CD14-positive monocyte (primary cell): ENCODE measurements around the gene OVCH1. TPM values are rescaled to one million over a fixed set of nuclear protein-coding genes. Genes with fewer than 3 reads are reported as not detected.
"Not testable (repeated sequence)": the region's sequence is repeated elsewhere in the genome, so short reads cannot be mapped to it uniquely, and the experiment has no call there.

Experiments
- DNase-seq, 3 donors: peaks; one replicate each; pipeline ENCODE4 v3.0.0-alpha.2; 2011 to 2022
- H2AFZ ChIP-seq: 2 replicates; pipeline ENCODE4 v1.6.0; 2012; ENCODE audit warnings: mild to moderate bottlenecking, low read depth, low read length, inconsistent platforms; ENCODE audit not compliant: insufficient read depth, poor library complexity, severe bottlenecking
- H3K27ac ChIP-seq, 2 donors: 1 replicate in 1 of 2; 2 replicates in 1 of 2; pipeline ENCODE4 v1.5.1; 2012 to 2013; ENCODE audit warnings: low read length in 2 of 2, control low read depth in 1 of 2, inconsistent platforms in 1 of 2, low read depth in 1 of 2, mild to moderate bottlenecking in 1 of 2
- H3K27me3 ChIP-seq, 2 donors: one replicate each; pipeline versions ENCODE4 v1.6.0 to v1.6.1; 2011 to 2013; ENCODE audit warnings: low read length in 2 of 2; ENCODE audit not compliant: control insufficient read depth in 2 of 2, insufficient read depth in 2 of 2
- H3K36me3 ChIP-seq, 2 donors: replicated peaks in 1 of 2; 1 replicate in 1 of 2; 2 replicates in 1 of 2; pipeline versions ENCODE4 v1.5.1 to v1.6.1; 2012 to 2013; ENCODE audit warnings: low read length in 2 of 2, control low read depth in 1 of 2, inconsistent platforms in 1 of 2, mild to moderate bottlenecking in 1 of 2; ENCODE audit not compliant: insufficient read depth in 2 of 2, control insufficient read depth in 1 of 2
- H3K4me1 ChIP-seq, 2 donors: 1 replicate in 1 of 2; 2 replicates in 1 of 2; pipeline versions ENCODE4 v1.5.1 to v1.6.1; 2012 to 2013; ENCODE audit warnings: low read length in 2 of 2, control low read depth in 1 of 2, inconsistent platforms in 1 of 2, mild to moderate bottlenecking in 1 of 2, moderate library complexity in 1 of 2; ENCODE audit not compliant: insufficient read depth in 2 of 2, control insufficient read depth in 1 of 2
- H3K4me2 ChIP-seq: replicated peaks from 2 replicates; pipeline ENCODE3; 2012; ENCODE audit warnings: low read length, moderate library complexity, mild to moderate bottlenecking; ENCODE audit not compliant: poor library complexity, severe bottlenecking; ENCODE audit errors: extremely low read depth
- H3K4me3 ChIP-seq, 3 experiments: fragments of 200-600 bp in 1 of 3; sonication (generic) in 1 of 3; replicated peaks in 1 of 3; 1 replicate in 2 of 3; 2 replicates in 1 of 3; pipeline ENCODE4 v1.5.1; 2011 to 2013; ENCODE audit warnings: low read length in 3 of 3, mild to moderate bottlenecking in 3 of 3, control low read depth in 2 of 3, low read depth in 2 of 3, inconsistent platforms in 1 of 3, moderate library complexity in 1 of 3
- H3K79me2 ChIP-seq: 2 replicates; pipeline ENCODE4 v1.6.0; 2012; ENCODE audit warnings: mild to moderate bottlenecking, control low read depth, inconsistent platforms, low read length, moderate library complexity; ENCODE audit not compliant: insufficient read depth
- H3K9ac ChIP-seq: 2 replicates; pipeline ENCODE4 v1.6.0; 2017; ENCODE audit warnings: low read length, mild to moderate bottlenecking; ENCODE audit not compliant: insufficient read depth, poor library complexity, severe bottlenecking
- H3K9me3 ChIP-seq, 2 donors: replicated peaks in 1 of 2; 1 replicate in 1 of 2; 2 replicates in 1 of 2; pipeline versions ENCODE4 v1.5.1 to v1.6.1; 2012 to 2013; ENCODE audit warnings: low read length in 2 of 2, control low read depth in 1 of 2; ENCODE audit not compliant: control insufficient read depth in 1 of 2, insufficient read depth in 1 of 2
- H4K20me1 ChIP-seq: 2 replicates; pipeline ENCODE4 v1.6.0; 2012; ENCODE audit warnings: mild to moderate bottlenecking, low read length, control low read depth, moderate library complexity; ENCODE audit not compliant: insufficient read depth
- H3K27ac Mint-ChIP-seq, 7 donors: one replicate each; pipeline ENCODE4 v1.8.0; 2020; ENCODE audit warnings: mild to moderate bottlenecking in 7 of 7, mixed read lengths in 7 of 7, moderate library complexity in 6 of 7, inconsistent platforms in 2 of 7
- H3K27me3 Mint-ChIP-seq, 3 donors: one replicate each; pipeline ENCODE4 v1.8.0; 2021 to 2022; ENCODE audit warnings: low read depth in 3 of 3, mild to moderate bottlenecking in 3 of 3, mixed read lengths in 3 of 3, moderate library complexity in 3 of 3, inconsistent platforms in 1 of 3
- H3K36me3 Mint-ChIP-seq, 2 donors: one replicate each; pipeline ENCODE4 v1.8.0; 2020; ENCODE audit warnings: mixed read lengths in 2 of 2, inconsistent platforms in 1 of 2, mild to moderate bottlenecking in 1 of 2
- H3K4me1 Mint-ChIP-seq: one replicate; pipeline ENCODE4 v1.8.0; 2020; ENCODE audit warnings: mild to moderate bottlenecking, mixed read lengths
- H3K4me3 Mint-ChIP-seq, 2 donors: one replicate each; pipeline ENCODE4 v1.8.0; 2020; ENCODE audit warnings: mild to moderate bottlenecking in 2 of 2, mixed read lengths in 2 of 2, moderate library complexity in 1 of 2
- H3K9me3 Mint-ChIP-seq, 7 donors: one replicate each; pipeline ENCODE4 v1.8.0; 2020 to 2022; ENCODE audit warnings: mixed read lengths in 7 of 7, mild to moderate bottlenecking in 6 of 7, moderate library complexity in 6 of 7, inconsistent platforms in 2 of 7
- CTCF ChIP-seq: fragments of 200-600 bp; IDR thresholded peaks from one replicate; pipeline ENCODE4 v1.8.0; 2022; ENCODE audit warnings: antibody characterized with exemption, mild to moderate bottlenecking
- WGBS: methylation state at CpG from one replicate; pipeline ENCODE4 v1.1.5; 2013; ENCODE audit warnings: missing lambda C conversion rate; ENCODE audit not compliant: insufficient coverage; 5-methylcytosine and 5-hydroxymethylcytosine counted together
- intact Hi-C, 2 donors: fragments of 100-400 bp; cut with micrococcal nuclease; formaldehyde crosslinking; loops; one replicate each; pipeline versions ENCODE4 v1.15.0 to v1.15.1; 2023
- polyA plus RNA-seq, 3 donors: library from polyadenylated mRNA; depleted of rRNA in 1 of 3; unstranded in 2 of 3; stranded (reverse) in 1 of 3; fragments of 300-500 nt in 2 of 3; fragments of >200 nt in 1 of 3; fragmentation: Illumina TruSeq in 2 of 3; gene quantifications; 1 replicate in 2 of 3; 2 replicates in 1 of 3; pipeline ENCODE4 v1.2.3, GENCODE V29; 2012 to 2021

The OVCH1 gene
- polyA plus RNA-seq, 3 donors: 0.03 TPM; not detected in 2

GRCh38 chr12:29396774-29397173 lies 100.7 kb downstream of the OVCH1 start:
- no peaks in the 10 kb centered on the region for H3K9me3 Mint-ChIP-seq
- no peak overlapping the region for H3K27ac Mint-ChIP-seq
- no peaks in the 10 kb centered on the region for H3K4me1 ChIP-seq
- H3K4me2 ChIP-seq: no peak overlapping the region
- no peaks in the 10 kb centered on the region for H3K9me3 ChIP-seq
- H3K79me2 ChIP-seq: no peaks in the 10 kb centered on the region
- H2AFZ ChIP-seq: no peak overlapping the region
- H3K36me3 Mint-ChIP-seq: no peaks in the 10 kb centered on the region
- no peaks in the 10 kb centered on the region for H4K20me1 ChIP-seq
- WGBS: 92% methylated on average over 2 of the region's 3 CpGs
- intact Hi-C loops: no loop called here
- no peaks in the 10 kb centered on the region for H3K36me3 ChIP-seq
- no peak for TF ChIP-seq CTCF
- H3K27me3 Mint-ChIP-seq: peaks cover 1 to 8% (median 5%) of the 10 kb centered on the region in 3 donors
- no peak overlapping the region for H3K4me3 Mint-ChIP-seq
- no peaks in the 10 kb centered on the region for H3K4me1 Mint-ChIP-seq
- H3K4me3 ChIP-seq: no peak overlapping the region
- H3K9ac ChIP-seq: no peak overlapping the region
- peaks cover 0 to 5% of the 10 kb centered on the region in 2 donors for H3K27me3 ChIP-seq
- DNase-seq: no peak
- H3K27ac ChIP-seq: no peak overlapping the region

- H3K4me3 ChIP-seq: no peak overlapping the region
- Mint-ChIP-seq H3K27me3 (peaks cover 4 to 5% (median 4%) of the 10 kb centered on the region in 3 donors), H3K4me1 (peaks cover 1% of the 10 kb centered on the region), H3K36me3 (no peaks in the 10 kb centered on the region), H3K27ac (no peak overlapping the region), H3K4me3 (no peak overlapping the region), H3K9me3 (no peaks in the 10 kb centered on the region)
- no peak overlapping the region for H2AFZ ChIP-seq
- H3K27ac ChIP-seq: no peak overlapping the region
- no peaks in the 10 kb centered on the region for H3K79me2 ChIP-seq
- H4K20me1 ChIP-seq: no peaks in the 10 kb centered on the region
- intact Hi-C loops: no loop called here
- no peaks in the 10 kb centered on the region for H3K36me3 ChIP-seq
- no peak overlapping the region for H3K9ac ChIP-seq
- H3K27me3 ChIP-seq: peaks cover 0 to 5% of the 10 kb centered on the region in 2 donors
- DNase-seq: no peak
- H3K4me1 ChIP-seq: no peaks in the 10 kb centered on the region
- no peaks in the 10 kb centered on the region for H3K9me3 ChIP-seq
- WGBS: no CpG with 5 or more reads among the region's 1 CpG
- no peak overlapping the region for H3K4me2 ChIP-seq
- no peak for TF ChIP-seq CTCF
Measured at GRCh38 chr12:29395356-29395755, 102.1 kb downstream of the OVCH1 start.

GRCh38 chr12:29390419-29390818 lies 107.1 kb downstream of the OVCH1 start:
- H3K27me3 Mint-ChIP-seq, H3K4me2 ChIP-seq, H3K9me3 ChIP-seq, H3K9me3 Mint-ChIP-seq, H3K4me3 ChIP-seq, intact Hi-C loops, H3K9ac ChIP-seq, H3K36me3 Mint-ChIP-seq, H3K4me1 ChIP-seq, H3K4me1 Mint-ChIP-seq, H3K27ac ChIP-seq, H3K36me3 ChIP-seq, H3K79me2 ChIP-seq, H4K20me1 ChIP-seq, H2AFZ ChIP-seq, H3K27me3 ChIP-seq: not testable (repeated sequence)
- H3K27ac Mint-ChIP-seq: peak overlapping the region in 2 of 7 donors; percentile 76 to 85
- DNase-seq: peak in 1 of 3 donors; percentile 7
- WGBS: no CpG with 5 or more reads among the region's 3 CpGs
- H3K4me3 Mint-ChIP-seq: peak overlapping the region in 1 of 2 donors; percentile 7
